Stimulated activated CD8-positive, alpha-beta memory T cell treated with anti-CD3 and anti-CD28 coated beads, Interleukin-4, amount 100 ng/mL, for 1 hour (primary cell): Measurements from ENCODE around the gene BMP8A.
"Not testable (repeated sequence)": the region's sequence is repeated elsewhere in the genome, so short reads cannot be mapped to it uniquely, and the experiment has no call there.

Experiments used
- DNase-seq, 2 donors: peaks; one replicate each; pipeline ENCODE4 v3.0.0-alpha.2; 2020; ENCODE audit warnings: low read depth in 2 of 2, low spot score in 1 of 2

Gene BMP8A

DNA sequence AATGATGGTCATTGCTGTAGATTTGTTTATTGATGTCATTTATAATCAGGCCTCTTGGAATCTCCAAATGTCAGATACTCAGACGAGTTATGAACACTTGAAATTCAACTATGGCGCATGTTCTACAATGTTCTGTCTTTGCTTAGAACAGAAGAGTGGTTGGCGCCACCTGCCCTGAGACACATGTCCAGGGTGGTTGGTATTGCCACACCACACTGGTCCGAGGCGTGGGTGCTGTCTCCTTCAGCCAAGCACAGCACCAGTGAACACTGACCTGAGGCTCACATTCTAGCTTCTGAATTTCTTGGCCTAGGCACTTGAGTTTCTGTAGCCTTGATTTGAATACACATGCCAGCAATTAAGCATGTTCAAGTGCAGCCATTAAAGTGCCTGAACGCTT lies 10.1 kb upstream of the BMP8A start:
- DNase-seq: no peak

DNA sequence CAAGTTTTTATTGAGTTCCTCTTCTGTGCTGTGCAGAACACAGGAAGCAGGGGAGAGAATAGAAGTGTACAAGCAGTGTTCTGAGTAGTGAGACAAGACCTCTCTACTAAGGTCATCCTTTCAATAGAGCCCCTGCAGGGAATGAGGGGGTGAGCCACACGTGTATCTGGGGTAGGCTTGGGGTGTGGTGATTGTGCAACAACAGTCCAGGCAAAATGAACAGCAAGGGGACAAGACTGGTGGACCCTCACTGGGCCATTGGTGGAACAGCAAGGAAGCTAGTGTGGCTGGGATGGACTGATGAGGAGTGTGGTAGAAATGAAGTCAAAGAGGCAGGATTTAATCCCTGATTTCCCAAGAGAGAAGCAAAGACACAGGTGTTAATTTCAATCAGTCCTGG lies 8.2 kb upstream of the BMP8A start:
- DNase-seq: no peak

DNA sequence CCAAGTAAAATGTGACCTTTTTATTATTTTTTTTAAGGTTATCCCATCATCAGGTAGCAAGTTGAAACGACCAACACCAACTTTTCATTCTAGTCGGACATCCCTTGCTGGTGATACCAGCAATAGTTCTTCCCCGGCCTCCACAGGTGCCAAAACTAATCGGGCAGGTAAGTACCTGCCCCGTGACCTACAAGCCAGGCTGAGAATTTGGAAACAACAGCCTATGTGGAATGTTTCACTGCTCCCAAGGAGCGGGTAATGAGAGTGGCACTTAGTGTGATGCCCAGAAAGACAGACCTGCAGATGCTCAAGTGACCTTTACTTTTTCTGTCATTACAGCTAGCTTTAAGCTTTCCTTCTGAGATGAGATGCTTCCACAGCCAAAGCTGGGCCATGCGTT lies 6.9 kb upstream of the BMP8A start:
- no peak for DNase-seq

DNA sequence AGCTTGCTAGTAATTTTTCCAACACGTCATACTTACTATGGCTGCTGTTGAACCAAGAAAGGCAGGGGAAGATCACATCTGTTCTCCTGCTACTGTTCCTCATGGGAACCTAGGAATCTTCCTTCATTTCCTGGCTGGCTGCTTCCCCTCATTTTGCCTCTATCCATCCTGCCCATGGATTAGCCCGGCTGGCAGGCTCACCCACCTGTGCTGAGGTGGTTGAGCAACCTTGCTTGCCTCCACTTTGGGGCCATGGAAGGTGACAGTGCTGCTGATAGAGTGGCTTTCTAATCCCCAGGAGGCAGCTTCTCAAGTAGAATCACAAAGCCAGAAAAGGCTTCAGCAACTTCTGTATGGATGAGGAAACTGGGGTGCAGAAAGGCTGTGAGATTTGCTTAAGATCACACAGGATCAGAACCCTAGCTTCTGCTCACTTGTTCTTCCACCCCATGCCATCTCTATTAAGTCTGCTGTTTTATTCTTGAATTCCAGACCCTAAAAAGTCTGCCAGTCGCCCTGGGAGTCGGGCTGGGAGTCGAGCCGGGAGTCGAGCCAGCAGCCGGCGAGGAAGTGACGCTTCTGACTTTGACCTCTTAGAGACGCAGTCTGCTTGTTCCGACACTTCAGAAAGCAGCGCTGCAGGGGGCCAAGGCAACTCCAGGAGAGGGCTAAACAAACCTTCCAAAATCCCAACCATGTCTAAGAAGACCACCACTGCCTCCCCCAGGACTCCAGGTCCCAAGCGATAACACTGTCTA lies 6.2 kb upstream of the BMP8A start:
- DNase-seq: no peak

DNA sequence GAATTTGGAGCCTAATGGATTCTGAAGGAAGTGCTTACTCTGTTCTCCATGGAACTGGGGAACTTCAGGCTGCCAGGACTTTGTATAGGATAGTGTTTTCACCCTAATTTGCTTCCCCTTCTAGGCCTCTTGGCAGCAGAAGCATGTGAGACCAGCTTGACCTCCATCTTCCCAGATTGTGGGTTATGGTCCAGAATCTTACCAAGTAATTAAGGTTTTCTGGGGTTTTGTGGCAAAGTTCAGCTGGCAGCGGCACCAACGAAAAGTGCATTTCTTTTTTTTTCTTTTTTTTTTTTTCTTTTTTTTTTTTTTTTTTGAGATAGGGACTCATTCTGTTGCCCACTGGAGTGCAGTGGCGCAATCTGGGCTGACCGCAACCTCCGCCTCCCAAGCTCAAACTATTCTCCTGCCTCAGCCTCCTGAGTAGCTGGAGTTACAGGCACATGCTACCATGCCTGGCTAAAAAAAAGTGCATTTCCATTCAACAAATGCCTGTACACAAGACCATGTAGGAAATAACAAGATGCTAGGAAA lies 3.4 kb upstream of the BMP8A start:
- DNase-seq: no peak

DNA sequence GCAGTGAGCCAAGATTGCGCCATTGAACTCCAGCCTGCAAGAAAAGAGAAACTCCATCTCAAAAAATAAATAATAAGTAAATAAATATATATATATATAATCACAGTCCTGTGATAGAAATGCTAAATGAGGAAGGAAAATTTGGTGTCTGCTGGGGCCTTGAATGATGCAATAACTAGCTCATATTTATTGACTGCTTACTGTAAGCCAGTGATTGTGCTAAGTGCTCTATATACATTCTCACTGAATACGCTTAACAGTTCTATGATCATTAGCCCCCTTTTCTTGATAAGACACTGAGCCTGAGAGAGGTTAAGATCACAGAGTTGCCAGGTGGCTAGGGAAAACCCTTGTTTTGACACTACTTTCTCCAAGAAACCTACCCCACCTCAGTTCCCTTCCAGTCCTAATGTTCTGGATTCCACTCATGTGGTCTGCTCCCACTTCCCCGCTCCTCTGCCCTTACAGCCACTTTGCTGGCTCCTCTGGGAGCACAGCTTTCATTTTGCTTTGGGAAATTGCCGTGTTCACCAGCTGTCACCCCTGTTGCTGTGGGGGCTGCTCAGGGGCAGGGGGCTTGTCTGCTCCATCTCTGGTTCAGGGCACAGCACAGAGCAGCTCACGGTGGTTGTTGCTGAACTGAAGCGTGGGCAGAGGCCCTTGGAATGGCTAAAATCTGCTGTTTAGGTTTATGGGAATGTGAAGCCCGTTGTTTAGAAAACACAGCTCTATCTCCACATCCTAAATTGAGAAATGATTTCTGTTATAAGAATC lies 2.5 kb upstream of the BMP8A start:
- no peak for DNase-seq

DNA sequence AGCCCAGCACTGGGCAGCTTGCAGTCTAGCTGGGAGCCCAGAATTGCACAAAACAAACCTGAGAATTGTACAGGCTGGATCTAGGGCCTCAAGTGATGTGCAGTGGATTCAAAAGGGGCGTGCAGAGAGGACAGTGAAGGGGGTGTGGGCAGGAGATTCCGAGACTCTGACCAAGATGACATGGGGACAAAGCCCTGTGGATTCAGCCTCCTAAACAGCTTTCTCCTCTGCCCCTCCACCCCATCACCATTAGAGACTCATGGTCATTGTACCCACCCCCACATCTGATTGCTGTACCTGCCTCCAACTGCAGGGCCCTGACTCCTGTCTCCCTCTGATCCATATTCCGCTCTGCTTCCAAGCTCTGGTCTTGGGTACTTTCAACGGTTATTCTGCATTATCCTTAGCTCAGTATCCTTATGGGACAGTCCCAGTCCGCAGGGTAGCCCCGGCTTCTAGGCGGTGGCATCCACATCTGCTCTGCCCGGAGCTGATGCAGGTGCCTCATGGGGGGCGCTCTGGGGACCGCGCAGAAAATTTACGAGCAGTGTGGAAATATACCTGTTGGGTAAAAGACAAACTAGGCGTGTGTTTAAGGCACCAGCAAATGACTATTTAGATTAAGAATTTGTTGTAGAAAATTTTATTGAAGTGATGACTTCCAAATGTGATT lies 1.7 kb upstream of the BMP8A start:
- no peak for DNase-seq

DNA sequence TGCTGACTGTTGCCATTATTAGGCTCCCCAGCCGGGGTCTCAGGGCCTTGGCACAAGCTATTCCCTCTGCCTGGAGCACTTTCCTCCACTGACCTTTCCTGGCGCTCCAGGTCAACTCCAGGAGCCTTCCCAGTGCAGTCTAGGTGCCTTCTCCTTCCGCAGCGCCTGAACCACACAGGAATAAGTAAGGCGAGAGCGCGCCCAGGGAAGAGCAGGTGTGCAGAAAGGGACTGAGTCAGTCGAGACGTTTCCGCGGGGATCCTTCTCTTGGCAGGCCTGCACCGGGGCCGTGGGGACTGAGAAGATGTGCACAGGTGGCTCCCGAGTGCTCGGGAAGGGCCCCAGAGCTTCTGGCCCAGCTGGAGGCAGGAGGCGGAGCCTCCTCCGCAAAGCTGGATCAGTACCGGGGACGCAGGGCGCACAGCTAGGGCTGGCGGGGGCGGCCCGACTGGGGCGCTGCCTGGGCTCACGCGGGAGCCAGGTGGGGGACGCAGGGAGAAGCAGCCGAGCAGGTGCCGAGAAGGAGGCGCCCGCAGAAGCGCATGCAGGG lies 765 bp upstream of the BMP8A start:
- no peak for DNase-seq

DNA sequence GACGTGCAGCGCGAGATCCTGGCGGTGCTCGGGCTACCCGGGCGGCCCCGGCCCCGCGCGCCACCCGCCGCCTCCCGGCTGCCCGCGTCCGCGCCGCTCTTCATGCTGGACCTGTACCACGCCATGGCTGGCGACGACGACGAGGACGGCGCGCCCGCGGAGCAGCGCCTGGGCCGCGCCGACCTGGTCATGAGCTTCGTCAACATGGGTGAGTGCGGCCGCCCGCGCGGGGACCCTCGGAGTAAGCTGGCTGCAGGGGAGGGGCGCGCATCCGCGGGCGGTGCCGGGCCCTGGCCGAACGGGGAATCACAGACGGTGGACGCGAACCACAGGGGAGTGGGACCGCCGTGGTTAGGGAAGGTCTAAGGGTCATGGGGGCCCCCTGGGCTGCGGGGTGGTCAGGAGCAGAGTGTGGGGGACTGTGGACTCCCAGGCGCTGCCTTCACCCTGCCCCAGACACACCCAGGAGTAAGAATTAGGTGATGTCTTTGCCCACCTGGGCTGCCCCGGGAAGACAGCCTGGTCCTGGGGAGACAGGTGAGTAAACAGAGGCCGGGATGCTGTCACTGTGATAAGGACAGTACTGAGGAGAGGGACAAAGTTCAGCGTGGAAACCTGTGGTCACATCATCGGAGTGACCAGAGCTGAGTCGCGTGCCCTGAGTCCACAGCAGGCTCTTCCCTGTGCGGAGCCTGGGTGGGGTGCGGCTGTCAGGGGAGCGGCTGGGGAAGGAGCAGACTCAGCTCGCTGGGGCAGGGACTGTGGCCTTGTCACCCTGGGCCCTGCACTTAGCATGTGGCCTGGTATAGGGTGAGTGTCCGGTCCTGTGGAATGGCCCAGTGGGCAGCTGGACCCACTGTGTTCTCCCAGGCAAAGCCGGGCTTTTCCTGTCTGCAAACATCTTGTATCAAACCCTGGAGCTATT lies 944 bp downstream of the BMP8A start:
- not testable (repeated sequence) for DNase-seq

DNA sequence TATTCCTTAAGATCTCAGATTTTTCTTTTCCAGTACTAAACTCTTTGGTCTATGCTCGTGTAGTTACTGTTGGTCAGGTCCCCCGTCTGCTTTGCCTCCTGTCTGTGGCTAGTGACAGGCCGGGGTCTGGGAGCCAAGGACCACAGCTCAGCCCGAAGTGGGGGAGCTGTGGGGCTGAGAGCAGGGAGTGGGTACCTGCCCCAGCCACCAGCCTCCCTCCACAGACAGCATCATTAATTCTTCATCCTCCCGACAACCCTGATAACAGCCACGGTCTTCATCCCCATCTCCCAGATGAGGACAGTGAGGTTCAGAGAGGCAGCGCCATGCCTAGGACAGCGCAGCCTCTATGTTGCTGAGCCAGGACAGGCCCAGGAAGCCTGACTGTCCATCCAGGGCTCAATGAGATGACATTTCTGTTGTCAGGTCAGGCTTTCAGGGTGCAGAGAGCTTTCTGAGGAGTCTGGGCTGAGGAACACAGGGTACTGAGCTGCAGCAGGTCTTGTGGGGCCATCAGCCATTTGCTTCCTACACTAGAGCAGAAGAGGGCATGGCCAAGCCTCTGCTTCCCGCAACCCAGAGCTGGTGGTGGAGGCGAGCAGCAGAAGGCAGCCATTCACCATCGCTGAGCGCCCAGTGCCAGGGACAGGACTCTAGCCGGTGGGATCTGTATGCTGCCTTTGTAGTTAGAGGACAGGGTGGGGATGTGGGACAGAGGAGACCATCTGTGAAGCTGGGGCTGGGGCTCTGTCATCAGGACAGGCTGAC lies 1.8 kb downstream of the BMP8A start:
- DNase-seq: not testable (repeated sequence)

DNA sequence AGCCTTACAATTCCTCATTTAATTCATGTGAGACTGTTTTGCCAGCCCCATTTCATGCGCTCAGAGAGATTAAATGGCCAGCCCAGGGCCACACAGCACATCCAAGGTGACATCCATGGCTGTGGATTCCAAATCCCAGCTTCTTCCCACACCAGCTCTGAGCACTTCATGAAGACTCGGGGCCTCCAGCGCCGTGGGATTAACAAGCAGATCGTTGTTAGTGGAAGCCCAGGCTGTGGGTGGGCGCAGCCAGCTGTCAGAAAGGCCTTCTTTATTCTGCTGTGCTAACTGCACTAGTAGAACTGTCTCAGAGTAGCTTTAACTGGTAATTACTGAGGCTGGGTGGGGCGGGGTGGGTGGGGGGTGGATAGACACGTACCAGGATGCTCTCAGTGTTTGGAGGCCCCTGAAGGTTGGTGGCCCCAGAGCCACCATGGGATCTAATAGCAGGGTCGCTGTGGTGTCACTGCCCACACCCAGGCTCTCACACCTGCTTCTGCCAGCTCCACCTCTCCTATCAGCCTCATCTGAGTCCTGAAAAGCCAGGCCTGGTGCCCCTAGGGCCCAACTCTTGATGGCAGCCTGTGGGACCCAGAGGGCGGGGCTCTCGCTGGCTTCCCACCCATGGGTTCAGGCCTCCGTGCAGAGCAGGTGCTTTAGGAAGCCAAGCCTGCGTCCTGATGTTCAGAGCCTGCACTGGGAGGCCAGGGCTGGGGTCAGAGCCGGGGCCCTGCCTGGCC lies 3.4 kb downstream of the BMP8A start:
- no peak for DNase-seq

DNA sequence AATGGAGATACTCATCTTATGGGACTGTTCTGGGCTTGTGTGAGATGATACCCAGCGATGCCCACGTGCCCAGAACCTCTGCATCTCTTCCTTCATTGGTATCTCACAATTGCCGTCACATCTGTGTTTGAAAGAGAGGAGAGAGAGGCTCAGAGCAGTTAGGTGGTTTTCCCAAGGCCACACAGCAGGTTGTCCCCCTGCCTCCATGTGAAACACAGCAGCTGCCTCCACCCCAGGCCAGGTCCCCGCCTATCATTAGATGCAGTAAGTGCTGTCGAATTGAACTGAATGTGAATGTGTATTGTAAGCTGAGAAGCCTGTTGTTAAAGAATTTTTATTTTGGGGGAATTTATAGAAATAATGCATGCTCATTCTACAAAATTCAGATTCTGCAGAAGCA lies 5.1 kb downstream of the BMP8A start:
- not testable (repeated sequence) for DNase-seq

DNA sequence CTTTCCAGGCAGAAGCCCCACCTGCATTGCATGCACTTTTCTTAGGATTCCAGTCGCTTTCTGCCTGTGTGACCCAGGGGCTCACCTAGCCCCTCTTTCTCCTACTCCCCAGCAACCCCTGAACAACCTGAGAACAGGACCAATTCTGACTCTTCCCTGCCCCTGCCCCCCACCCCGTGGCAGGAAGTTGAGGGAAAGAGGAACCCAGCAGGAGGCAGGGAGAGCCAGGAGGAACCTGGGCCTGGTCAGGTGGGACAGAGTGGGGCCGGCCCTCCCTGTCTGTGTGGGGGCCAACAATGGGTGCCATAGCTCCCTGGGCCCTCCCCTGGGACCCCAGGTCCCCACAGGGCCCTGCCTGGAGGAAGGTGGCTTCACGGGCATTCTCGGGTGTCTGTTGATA lies 6.1 kb downstream of the BMP8A start:
- DNase-seq: no peak

DNA sequence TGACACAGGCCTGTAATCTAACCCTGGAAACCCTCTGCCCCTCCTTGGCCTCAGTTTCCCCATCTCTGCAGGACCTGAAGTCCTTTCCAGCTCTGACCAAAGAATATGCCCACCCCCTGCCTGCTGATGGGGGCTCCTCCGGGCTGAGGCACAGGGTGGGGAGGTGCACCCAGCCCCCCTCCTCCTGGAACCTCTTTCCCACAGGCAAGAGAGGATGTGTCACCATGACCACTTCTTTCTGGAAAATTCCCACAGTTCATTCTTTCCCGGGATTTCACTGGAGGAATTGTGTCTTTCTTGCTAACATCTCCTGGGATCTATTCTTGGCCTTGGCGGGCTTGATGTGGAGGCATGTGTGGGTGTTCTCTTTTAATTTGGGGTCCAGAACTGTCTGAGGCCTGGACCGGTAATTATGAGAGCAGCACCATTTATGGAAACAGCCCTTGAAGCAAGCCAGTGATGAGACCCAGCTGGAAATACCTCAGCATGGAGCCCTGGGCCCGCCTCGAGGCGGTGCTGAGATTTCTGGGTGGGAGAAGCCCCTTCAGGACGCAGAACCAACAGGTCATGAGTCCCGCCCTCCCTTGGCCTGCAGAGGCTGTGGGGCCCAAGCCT lies 6.8 kb downstream of the BMP8A start:
- not testable (repeated sequence) for DNase-seq

DNA sequence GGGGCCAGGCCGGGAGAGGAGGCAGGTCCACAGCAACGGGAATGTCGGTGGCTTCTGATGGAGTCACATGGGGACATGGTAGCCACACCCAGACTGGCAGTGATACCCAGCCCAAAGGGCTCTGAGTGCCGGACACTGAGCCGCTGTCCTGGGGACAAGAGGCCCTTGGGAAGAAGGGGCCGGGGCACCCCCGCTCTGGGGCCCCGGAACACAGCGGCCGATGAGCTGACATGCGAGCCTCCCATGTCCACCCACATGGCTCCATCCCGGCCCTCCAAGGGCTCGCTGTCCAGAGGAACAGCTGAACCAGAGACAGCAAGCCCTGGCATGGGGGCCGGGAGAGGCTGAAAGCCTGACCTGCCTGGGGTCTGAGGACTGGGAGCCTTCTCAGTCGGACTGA lies 7.4 kb downstream of the BMP8A start:
- DNase-seq: not testable (repeated sequence)

DNA sequence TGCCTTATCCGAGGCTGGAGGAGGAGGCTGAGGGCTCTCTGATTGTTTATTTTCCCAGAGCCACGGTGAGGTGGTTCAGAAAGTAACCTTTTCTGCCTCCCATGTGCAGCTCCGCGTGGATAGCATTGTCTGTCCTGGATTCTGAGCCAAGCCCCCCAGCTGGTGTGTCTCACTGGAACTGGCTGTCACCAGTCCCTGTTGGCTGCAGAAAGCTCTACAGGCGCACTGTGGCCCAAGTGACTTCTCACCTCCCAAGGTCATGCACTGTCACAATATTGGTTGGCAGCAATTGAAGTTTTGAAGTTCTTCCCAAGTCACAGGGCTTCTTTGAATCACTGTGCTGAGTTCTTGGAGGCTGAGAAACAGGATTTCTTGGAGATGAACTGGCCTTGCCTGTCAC lies 8.2 kb downstream of the BMP8A start:
- no peak for DNase-seq

DNA sequence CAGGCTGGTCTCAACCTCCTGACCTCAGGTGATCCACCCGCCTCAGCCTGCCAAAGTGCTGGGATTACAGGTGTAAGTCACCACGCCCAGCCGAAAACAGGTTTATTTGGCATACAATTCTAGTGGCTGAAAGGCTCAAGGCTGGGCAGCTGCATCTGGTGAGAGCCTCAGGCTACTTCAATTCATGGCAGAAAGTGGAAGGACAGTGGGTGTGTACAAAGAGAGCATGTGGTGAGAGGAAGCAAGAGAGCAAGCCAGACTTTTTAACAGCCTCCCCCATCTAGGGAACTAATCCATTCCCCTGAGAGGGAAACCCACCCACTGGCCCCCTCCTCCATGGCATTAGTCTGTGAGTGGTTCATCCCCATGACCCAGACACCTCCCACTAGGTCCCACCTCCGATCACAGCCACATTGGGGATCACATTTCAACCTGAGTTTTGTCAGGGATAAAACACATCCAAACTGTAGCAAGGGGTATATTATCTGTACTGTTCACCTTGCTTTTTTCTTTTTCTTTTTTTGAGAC lies 9.5 kb downstream of the BMP8A start:
- DNase-seq: no peak

DNA sequence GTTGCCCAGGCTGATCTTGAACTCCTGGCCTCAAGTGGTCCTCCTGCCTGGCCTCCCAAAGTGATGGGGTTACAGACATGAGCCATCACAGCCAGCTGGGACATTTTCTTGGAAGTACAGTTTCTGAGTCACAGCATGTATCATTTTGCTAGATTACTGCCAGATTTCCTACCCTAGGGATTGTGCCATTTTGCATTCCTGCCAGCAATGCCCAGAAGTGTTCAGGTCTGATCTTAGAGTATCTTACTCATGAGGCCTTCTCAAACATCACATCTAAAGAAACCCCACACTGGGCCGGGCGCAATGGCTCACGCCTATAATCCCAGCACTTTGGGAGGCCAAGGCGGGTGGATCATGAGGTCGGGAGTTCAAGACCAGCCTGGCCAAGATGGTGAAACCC lies 10.2 kb downstream of the BMP8A start:
- no peak for DNase-seq
